HepG2 (cell line): Measurements from ENCODE around the gene PTTG1. TPM values are rescaled to one million over a fixed set of nuclear protein-coding genes. Genes with fewer than 3 reads are reported as not detected.

Experiments used
- ATAC-seq: fragments of 200-7000 bp; cut with Tn5 transposase; 3 replicates; pipeline ENCODE4 v1.9.1; 2020; ENCODE audit warnings: mild to moderate bottlenecking, moderate library complexity
- BruUV-seq: library from RNA; stranded (reverse); fragments of 400-500 nt; replicated peaks from 2 replicates; lab custom pipeline; 2021; lab: Mats Ljungman, UMichigan
- CTCF ChIA-PET: fragments of 300-600 bp; formaldehyde crosslinking; extraction: SDS; loops from one replicate; lab custom pipeline; 2021; ENCODE audit warnings: low total read pairs, inconsistent platforms, low intra/inter-chr PET ratio; lab: Yijun Ruan, JAX
- POLR2A ChIA-PET: fragments of 350-600 bp; sonication (Branson Sonifier 250); formaldehyde crosslinking; loops from one replicate; lab custom pipeline; 2020; ENCODE audit warnings: antibody characterized with exemption, inconsistent platforms; lab: Yijun Ruan, JAX
- DNase-seq: peaks from one replicate; pipeline ENCODE4 v3.0.0-alpha.2; 2015; ENCODE audit warnings: low spot score
- FAIRE-seq: peaks from 3 replicates; lab custom pipeline; 2011; peaks lifted over from hg19 to GRCh38; lab: Jason Lieb, UNC
- H2AFZ ChIP-seq: one replicate; pipeline ENCODE4 v1.6.1; 2011; ENCODE audit warnings: low read length, inconsistent platforms
- H3K27ac ChIP-seq: fragments of 300-600 bp; 3 replicates; pipeline ENCODE4 v1.8.0; 2011; ENCODE audit warnings: mixed run types, mild to moderate bottlenecking, mixed read lengths, low read length, inconsistent platforms; ENCODE audit not compliant: insufficient read depth; ENCODE audit errors: extremely low read length
- H3K27me3 ChIP-seq, 2 experiments: fragments of 200-600 bp in 1 of 2; 2 replicates in 1 of 2; 3 replicates in 1 of 2; pipeline versions ENCODE4 v1.6.0 to v1.8.0; 2011; ENCODE audit warnings: low read length in 2 of 2, mild to moderate bottlenecking in 2 of 2, moderate library complexity in 2 of 2, inconsistent platforms in 1 of 2; ENCODE audit not compliant: insufficient read depth in 2 of 2, control insufficient read depth in 1 of 2
- H3K36me3 ChIP-seq, 2 experiments: fragments of 200-600 bp in 1 of 2; replicated peaks in 1 of 2; 2 replicates in 1 of 2; 3 replicates in 1 of 2; pipeline versions ENCODE4 v1.5.1 to v1.8.0; 2011; ENCODE audit warnings: low read length in 2 of 2, inconsistent platforms in 1 of 2; ENCODE audit not compliant: insufficient read depth in 2 of 2, control insufficient read depth in 1 of 2
- H3K4me1 ChIP-seq: 2 replicates; pipeline ENCODE4 v1.5.1; 2012; ENCODE audit warnings: low read length, inconsistent platforms; ENCODE audit not compliant: insufficient read depth
- H3K4me2 ChIP-seq: 2 replicates; pipeline ENCODE4 v1.6.0; 2011; ENCODE audit warnings: low read depth, low read length, inconsistent platforms
- H3K4me3 ChIP-seq, 3 experiments: fragments of 200-600 bp in 1 of 3; sonication (generic), shearing (Covaris generic) in 1 of 3; replicated peaks in 1 of 3; 2 replicates each; pipeline ENCODE4 v1.5.1; 2011 to 2016; ENCODE audit warnings: low read length in 3 of 3, inconsistent platforms in 2 of 3, low read depth in 2 of 3, mild to moderate bottlenecking in 2 of 3, control low read depth in 1 of 3, mixed read lengths in 1 of 3; ENCODE audit not compliant: insufficient read depth in 1 of 3
- H3K79me2 ChIP-seq: one replicate; pipeline ENCODE4 v1.6.1; 2011; ENCODE audit warnings: low read length, inconsistent platforms; ENCODE audit not compliant: insufficient read depth
- H3K9ac ChIP-seq: 2 replicates; pipeline ENCODE4 v1.6.0; 2011; ENCODE audit warnings: mild to moderate bottlenecking, low read depth, low read length, inconsistent platforms; ENCODE audit not compliant: insufficient read depth
- H3K9me3 ChIP-seq: 2 replicates; pipeline ENCODE4 v1.5.1; 2012; ENCODE audit warnings: mild to moderate bottlenecking, low read length
- H4K20me1 ChIP-seq: 2 replicates; pipeline ENCODE4 v1.6.0; 2011; ENCODE audit warnings: inconsistent platforms, mild to moderate bottlenecking, low read length, moderate library complexity; ENCODE audit not compliant: insufficient read depth
- ARNTL ChIP-seq: sonication (generic); formaldehyde crosslinking; IDR thresholded peaks from 2 replicates; pipeline ENCODE4 v1.4.0; 2020; ENCODE audit warnings: mild to moderate bottlenecking, missing genetic modification reagents
- CREB1 ChIP-seq, 2 experiments: fragments of 450-650 bp in 1 of 2; IDR thresholded peaks; 2 replicates each; pipeline ENCODE4 v1.6.1; 2016 to 2017; ENCODE audit warnings: control low read depth in 1 of 2, mild to moderate bottlenecking in 1 of 2, missing compliant biosample characterization in 1 of 2, missing genetic modification characterization in 1 of 2
- HNF4A ChIP-seq: sonication (generic); formaldehyde crosslinking; IDR thresholded peaks from 2 replicates; pipeline ENCODE4 v1.4.0; 2020; ENCODE audit warnings: missing genetic modification reagents
- POLR2G ChIP-seq: fragments of 200-400 bp; formaldehyde crosslinking; IDR thresholded peaks from 2 replicates; pipeline ENCODE4 v1.6.1; 2018; ENCODE audit warnings: mild to moderate bottlenecking, low read depth, low read length, moderate library complexity
- SIN3B ChIP-seq: fragments of 150-350 bp; IDR thresholded peaks from 2 replicates; pipeline ENCODE4 v1.6.1; 2014; ENCODE audit warnings: low read length
- TOPORS ChIP-seq: sonication (generic); formaldehyde crosslinking; IDR thresholded peaks from 2 replicates; pipeline ENCODE4 v1.8.0; 2023; ENCODE audit warnings: mild to moderate bottlenecking, missing genetic modification reagents
- XRCC5 ChIP-seq: fragments of 200-400 bp; formaldehyde crosslinking; optimal IDR thresholded peaks from 2 replicates; pipeline ENCODE3; 2017; ENCODE audit warnings: mild to moderate bottlenecking, low read length
- ZNF180 ChIP-seq: sonication (generic); formaldehyde crosslinking; IDR thresholded peaks from 2 replicates; pipeline ENCODE4 v1.4.0; 2020; ENCODE audit warnings: low read depth, missing genetic modification reagents, borderline replicate concordance
- ZNF264 ChIP-seq: sonication (generic); formaldehyde crosslinking; IDR thresholded peaks from 2 replicates; pipeline ENCODE4 v1.4.0; 2020; ENCODE audit warnings: missing genetic modification reagents
- ZNF441 ChIP-seq: sonication (generic); formaldehyde crosslinking; IDR thresholded peaks from 2 replicates; pipeline ENCODE4 v1.7.0; 2021; ENCODE audit warnings: missing genetic modification reagents, borderline replicate concordance
- ZNF451 ChIP-seq: sonication (generic); formaldehyde crosslinking; IDR thresholded peaks from 2 replicates; pipeline ENCODE4 v1.5.0; 2020; ENCODE audit warnings: mild to moderate bottlenecking, missing genetic modification reagents
- ZNF552 ChIP-seq: sonication (generic); formaldehyde crosslinking; IDR thresholded peaks from 2 replicates; pipeline ENCODE4 v1.9.0; 2022; ENCODE audit warnings: missing genetic modification reagents, mild to moderate bottlenecking, borderline replicate concordance
- ZSCAN12 ChIP-seq: sonication (generic); formaldehyde crosslinking; IDR thresholded peaks from 2 replicates; pipeline ENCODE4 v1.9.0; 2021; ENCODE audit warnings: mild to moderate bottlenecking, missing genetic modification reagents
- WGBS: methylation state at CpG from one replicate; pipeline ENCODE4 v1.1.6; 2017; ENCODE audit warnings: low lambda C conversion rate; 5-methylcytosine and 5-hydroxymethylcytosine counted together
- in situ Hi-C: cut with HindIII; loops from 2 replicates; pipeline ENCODE4 v1.10.0; 2017; ENCODE audit warnings: low pct_unique_long_range_greater_than_20kb; ENCODE audit not compliant: extremely low pct_ligation_motif_present
- intact Hi-C: fragments of 100-400 bp; cut with micrococcal nuclease; formaldehyde crosslinking; loops from one replicate; pipeline ENCODE4 v1.10.0; 2022; ENCODE audit not compliant: unreplicated experiment
- polyA plus RNA-seq, 8 experiments: library from polyadenylated mRNA; depleted of rRNA in 3 of 8; stranded (reverse) in 7 of 8; unstranded in 1 of 8; fragments of >200 nt; fragmentation: Illumina TruSeq in 4 of 8; extraction: Trizol in 4 of 8; gene quantifications; 2 replicates each; pipeline versions ENCODE4 v1.2.1 to v1.2.3, GENCODE V29; 2011 to 2016; ENCODE audit warnings: low read depth in 4 of 8, missing spikeins in 1 of 8, mixed read lengths in 1 of 8; ENCODE audit not compliant: insufficient read depth in 1 of 8
- total RNA-seq, 5 experiments: library from RNA; depleted of rRNA; stranded (reverse); fragments of >200 nt; fragmentation: Illumina TruSeq; extraction: Trizol; gene quantifications; 2 replicates each; pipeline ENCODE4 v1.2.3, GENCODE V29; 2016; ENCODE audit warnings: low read depth in 1 of 5
- TF ChIP-seq, protein P1 (sequence below): fragments of 450-650 bp; IDR thresholded peaks from 2 replicates; pipeline ENCODE4 v1.6.1; 2017; ENCODE audit warnings: mild to moderate bottlenecking
- TF ChIP-seq, protein P2 (sequence below): sonication (generic); formaldehyde crosslinking; IDR thresholded peaks from 2 replicates; pipeline ENCODE4 v1.4.0; 2020; ENCODE audit warnings: missing genetic modification reagents

The PTTG1 gene
- total and polyA plus RNA-seq, 2 of the 13 experiments (the other 11 are each of a cell fraction or from before 2014, with no cell fraction given) = 102 to 161 TPM

DNA sequence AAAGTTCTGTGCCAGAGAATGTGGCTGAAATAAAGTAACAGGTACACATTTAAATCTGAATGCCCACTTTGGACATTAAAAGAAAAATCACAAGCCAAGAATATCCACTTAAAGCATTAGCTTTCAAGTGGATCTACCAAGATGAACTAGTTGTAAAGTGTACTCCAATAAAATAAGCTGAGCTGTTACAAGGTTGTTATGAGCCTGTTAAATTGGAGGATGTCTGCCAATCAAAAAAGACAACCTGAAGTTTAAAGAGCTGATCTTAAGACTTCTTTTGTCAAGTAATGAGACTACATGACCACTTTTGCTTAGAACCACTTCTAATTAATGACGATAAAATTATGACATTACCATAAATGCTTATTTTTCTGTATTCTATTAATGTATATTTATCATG, 24.2 kb upstream of the PTTG1 start (continued):
- TF ChIP-seq, protein P1, sequence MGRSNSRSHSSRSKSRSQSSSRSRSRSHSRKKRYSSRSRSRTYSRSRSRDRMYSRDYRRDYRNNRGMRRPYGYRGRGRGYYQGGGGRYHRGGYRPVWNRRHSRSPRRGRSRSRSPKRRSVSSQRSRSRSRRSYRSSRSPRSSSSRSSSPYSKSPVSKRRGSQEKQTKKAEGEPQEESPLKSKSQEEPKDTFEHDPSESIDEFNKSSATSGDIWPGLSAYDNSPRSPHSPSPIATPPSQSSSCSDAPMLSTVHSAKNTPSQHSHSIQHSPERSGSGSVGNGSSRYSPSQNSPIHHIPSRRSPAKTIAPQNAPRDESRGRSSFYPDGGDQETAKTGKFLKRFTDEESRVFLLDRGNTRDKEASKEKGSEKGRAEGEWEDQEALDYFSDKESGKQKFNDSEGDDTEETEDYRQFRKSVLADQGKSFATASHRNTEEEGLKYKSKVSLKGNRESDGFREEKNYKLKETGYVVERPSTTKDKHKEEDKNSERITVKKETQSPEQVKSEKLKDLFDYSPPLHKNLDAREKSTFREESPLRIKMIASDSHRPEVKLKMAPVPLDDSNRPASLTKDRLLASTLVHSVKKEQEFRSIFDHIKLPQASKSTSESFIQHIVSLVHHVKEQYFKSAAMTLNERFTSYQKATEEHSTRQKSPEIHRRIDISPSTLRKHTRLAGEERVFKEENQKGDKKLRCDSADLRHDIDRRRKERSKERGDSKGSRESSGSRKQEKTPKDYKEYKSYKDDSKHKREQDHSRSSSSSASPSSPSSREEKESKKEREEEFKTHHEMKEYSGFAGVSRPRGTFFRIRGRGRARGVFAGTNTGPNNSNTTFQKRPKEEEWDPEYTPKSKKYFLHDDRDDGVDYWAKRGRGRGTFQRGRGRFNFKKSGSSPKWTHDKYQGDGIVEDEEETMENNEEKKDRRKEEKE = no peak
- no peak for TF ChIP-seq XRCC5
- TF ChIP-seq SIN3B = no peak
- TF ChIP-seq ZNF180 (CRISPR knock-in tag) = no peak
- TF ChIP-seq ZNF451 = no peak

DNA sequence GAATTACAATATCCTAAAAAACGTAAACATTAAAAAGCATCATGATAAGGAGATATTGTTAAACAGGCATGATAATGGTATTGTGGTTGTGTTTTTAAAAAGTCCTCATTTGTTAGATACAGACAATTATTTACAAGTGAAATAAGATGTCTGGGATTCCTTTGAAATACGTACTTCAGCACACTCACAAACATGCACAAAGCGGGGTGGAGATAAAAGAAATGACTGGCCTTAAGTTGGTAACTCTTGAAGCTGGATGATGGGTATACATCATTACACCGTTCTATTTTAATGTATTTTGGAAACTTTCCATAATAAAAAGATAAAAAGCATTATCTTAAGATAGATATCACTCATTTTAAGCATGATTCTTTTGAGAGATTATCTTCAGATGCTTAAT, 22.8 kb upstream of the PTTG1 start:
- no TSS peak for BruUV-seq
- Histone ChIP-seq H2AFZ (no peak overlapping the region), H3K4me3 (peak overlapping the region; percentile 65 to 90 (median 83); a peak in 5 of 6 replicates), H3K36me3 (peaks cover 4 to 18% of the 10 kb centered on the region in 2 experiments; a peak in 4 of 5 replicates), H4K20me1 (no peaks in the 10 kb centered on the region), H3K4me2 (peak overlapping the region; percentile 90), H3K27ac (peak overlapping the region; percentile 89), H3K79me2 (peaks cover 20% of the 10 kb centered on the region), H3K9me3 (no peaks in the 10 kb centered on the region), H3K27me3 (no peaks in the 10 kb centered on the region; a peak in 1 of 5 replicates), H3K9ac (peak overlapping the region; percentile 95), H3K4me1 (peaks cover 20% of the 10 kb centered on the region)
- intact Hi-C loops = no loop called here
- no peak for ATAC-seq
- in situ Hi-C loops = no loop called here
- FAIRE-seq = no peak
- WGBS = 65% methylated on average over 4 of the region's 4 CpGs
- TF ChIP-seq CREB1 (IDR thresholded peaks at IDR 0.05) (no peak), CREB1 (CRISPR knock-in tag; IDR thresholded peaks at IDR 0.05) (no peak), HNF4A (no peak), TOPORS (no peak), ZSCAN12 (CRISPR knock-in tag) (no peak), POLR2G (no peak), ZNF441 (CRISPR knock-in tag) (no peak), ZNF552 (CRISPR knock-in tag) (no peak), ARNTL (CRISPR knock-in tag) (no peak), ZNF264 (CRISPR knock-in tag) (no peak)
- TF ChIP-seq, protein P2, sequence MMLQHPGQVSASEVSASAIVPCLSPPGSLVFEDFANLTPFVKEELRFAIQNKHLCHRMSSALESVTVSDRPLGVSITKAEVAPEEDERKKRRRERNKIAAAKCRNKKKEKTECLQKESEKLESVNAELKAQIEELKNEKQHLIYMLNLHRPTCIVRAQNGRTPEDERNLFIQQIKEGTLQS = no peak
- no peak for DNase-seq
- POLR2A ChIA-PET = interaction anchor here (1.7 to 2.3 kb wide), 2 partner anchors 20 to 23 kb away, joined by 7 to 11 read pairs; partner anchors contain the start of genes PTTG1 and SLU7
- CTCF ChIA-PET = no interaction called here
